GM18868 (cell line): Measurements from ENCODE around the gene CAMK2D.
"Not testable (repeated sequence)": the region's sequence is repeated elsewhere in the genome, so short reads cannot be mapped to it uniquely, and the experiment has no call there.

Experiments
- ATAC-seq: cut with Tn5 transposase; IDR thresholded peaks from one replicate; pipeline ENCODE4 v1.9.1; 2021; ENCODE audit warnings: mild to moderate bottlenecking, moderate library complexity; ENCODE audit not compliant: unreplicated experiment

Gene CAMK2D

DNA sequence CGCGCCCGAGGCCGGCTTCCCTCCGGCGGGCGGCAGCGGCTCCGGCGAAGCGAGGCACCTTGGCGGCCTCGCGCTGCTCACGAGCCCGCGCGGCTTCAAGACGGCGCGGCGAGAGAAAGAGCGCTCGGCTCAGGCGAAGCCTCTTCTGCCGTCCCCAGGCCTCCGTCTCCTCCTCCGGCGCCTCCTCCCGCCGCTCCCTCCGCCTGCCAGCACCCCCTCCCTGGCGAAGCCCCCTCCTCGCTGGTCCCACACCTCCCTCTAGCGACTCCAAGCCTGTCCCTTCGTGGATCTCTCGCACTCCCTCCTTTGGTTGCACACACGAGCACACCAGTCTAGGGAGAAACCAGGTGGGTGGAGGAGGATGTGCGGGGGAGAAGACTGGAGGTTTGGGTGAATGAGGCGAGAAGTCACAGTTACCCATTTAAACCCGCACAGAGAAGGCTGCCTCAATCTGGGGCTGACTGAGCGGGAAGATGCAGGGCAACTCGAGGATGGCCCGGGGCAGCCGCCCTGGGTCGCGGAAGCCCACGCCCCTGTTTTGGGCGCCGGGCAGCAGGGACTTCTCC is at the start of gene CAMK2D:
Gene CAMK2D, minus strand, starts transcription at position 119 of the 566 bp plus-strand sequence. CDS start 670 bp downstream, outside the sequence.
- ATAC-seq, result peak; percentile 51

DNA sequence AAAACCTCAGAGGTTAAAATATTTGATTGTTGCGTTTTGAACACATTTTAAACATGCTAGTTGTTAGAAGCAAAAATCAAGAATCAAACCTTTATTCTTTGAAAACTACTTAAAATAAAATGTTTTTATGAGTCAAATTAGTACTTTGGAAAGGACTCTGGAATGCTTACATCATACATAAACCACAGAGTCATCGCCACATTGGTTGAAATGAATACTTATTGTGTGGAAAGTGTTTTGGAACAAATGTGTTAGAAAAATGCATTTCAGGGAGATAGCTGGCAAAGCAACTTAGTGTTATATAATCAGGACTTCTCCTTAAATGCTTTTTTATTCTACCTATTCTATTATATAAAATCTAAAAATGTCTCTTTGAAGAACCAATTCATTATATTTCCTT is 49.4 kb upstream of the CAMK2D start:
- no peak for ATAC-seq

DNA sequence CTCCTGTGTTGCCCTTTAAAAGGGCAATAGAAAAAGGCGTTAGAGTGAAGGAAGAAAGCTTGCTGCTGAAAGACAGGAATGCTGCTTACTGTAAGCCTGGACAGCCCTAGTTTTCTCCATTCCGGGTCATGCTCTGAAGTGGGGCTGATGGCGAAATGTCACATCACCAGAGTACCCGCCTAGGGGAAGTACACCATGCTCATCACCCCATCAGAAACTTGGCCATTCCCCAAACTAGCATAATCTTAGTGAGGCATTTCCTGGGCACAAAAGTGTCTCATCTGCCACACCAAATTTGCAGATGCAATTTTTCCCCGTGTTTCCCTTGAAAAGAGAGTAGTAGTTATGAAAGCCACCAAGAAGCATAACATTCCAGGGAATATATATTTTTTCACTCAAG is 47.8 kb upstream of the CAMK2D start:
- no peak for ATAC-seq

DNA sequence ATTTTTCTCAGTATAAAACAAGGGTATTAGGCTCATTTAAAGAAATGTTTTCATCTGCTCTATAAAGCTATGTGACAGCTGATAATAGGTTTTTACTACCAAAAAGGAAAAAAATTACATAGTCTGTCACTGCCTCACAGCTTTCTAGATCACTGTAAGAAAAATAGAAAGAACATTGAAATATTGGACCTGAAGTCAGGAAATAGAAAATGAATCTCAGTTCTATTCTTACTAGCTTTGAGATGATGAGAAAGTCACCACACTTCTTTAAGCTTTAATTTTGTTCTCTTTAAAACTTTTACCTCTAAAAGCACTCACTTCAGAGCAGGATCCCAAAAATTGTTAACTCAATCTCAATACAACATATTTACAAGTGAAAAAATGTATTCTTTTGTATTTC is 45.3 kb upstream of the CAMK2D start:
- no peak for ATAC-seq

DNA sequence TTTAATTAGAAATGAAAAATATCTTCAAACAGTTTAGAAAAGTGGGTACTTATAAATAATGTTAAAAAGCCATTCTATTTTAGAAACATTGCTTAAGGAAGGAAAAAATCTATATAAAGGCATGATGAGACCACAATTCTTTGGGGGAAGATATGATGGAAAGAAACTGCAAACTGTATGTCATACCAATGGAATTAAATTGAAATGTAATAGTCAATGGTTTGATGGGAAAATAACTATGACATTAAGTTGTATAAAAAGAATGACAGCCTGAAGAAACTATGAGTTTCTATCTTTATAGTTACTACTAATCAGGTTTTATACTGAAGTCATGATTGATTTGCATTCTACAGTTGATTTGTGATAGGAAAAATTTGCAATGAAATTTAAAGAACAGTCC is 40.3 kb upstream of the CAMK2D start:
- no peak for ATAC-seq

DNA sequence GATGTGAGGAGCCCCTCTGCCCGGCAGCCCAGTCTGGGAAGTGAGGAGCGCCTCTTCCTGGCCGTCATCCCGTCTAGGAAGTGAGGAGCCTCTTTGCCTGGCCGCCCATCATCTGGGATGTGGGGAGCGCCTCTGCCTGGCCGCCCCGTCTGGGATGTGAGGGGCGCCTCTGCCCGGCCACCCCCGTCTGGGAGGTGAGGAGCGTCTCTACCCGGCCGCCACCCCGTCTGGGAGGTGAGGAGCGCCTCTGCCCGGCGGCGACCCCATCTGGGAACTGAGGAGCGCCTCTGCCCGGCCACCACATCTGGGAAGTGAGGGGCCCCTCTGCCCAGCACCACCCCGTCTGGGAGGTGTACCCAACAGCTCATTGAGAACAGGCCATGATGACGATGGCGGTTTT is 34.8 kb upstream of the CAMK2D start:
- not testable (repeated sequence) for ATAC-seq

DNA sequence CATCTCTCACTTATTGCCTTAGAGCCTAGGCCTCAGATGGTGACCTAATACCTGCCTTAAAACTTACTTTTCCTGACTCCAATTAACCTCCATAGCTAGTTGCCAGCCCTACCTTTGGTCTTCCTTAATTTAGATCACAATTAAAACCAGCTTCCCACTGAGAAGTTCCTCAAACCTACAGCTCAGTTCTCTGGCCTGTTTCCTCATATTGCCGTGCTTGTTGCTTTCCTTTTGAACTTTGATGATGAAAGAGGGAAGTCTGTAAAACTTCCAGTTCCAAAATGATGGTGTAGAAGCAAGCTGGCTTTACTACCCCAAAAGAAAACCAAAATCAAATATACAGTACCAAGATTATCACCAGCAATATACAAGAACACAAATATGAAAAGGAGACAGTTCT is 28.9 kb upstream of the CAMK2D start:
- ATAC-seq, result no peak

DNA sequence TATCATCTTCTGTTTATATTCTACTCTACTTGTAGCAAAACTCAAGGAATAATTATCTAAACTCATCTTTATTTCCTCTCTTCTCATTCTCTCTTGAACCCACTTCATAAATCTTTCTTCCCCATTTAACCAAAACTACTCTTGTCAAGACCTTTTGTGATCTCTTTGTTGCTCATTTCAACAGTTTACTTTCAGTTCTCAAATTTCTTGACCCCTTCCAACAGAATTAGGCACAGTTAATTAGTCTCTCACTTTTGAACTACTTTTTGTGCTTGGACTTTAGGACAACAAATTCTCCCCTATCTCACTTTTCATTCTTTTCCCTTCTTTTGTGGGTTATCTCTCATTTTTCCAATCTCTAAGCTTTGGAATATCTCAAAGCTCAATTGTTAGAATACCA is 27.4 kb upstream of the CAMK2D start:
- ATAC-seq, result peak; percentile 52

DNA sequence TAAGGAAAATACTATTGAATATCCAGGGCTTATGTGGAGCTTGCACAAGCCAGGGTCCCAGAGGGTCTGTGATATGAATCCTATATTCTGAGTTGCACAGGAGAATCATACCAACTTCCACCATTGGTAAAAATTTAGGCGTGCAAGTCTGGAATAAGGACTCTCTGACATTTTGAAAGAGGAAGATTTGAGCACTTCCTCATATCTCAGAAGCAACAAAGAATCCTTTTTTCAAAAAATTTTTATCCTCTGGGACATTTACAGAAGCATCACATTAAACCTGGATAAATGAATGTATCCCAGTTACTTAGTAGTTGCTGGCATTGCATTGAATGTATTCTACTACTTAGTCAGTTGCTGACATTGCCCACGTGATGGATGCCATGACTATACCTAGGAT is 24.2 kb upstream of the CAMK2D start:
- no peak for ATAC-seq

DNA sequence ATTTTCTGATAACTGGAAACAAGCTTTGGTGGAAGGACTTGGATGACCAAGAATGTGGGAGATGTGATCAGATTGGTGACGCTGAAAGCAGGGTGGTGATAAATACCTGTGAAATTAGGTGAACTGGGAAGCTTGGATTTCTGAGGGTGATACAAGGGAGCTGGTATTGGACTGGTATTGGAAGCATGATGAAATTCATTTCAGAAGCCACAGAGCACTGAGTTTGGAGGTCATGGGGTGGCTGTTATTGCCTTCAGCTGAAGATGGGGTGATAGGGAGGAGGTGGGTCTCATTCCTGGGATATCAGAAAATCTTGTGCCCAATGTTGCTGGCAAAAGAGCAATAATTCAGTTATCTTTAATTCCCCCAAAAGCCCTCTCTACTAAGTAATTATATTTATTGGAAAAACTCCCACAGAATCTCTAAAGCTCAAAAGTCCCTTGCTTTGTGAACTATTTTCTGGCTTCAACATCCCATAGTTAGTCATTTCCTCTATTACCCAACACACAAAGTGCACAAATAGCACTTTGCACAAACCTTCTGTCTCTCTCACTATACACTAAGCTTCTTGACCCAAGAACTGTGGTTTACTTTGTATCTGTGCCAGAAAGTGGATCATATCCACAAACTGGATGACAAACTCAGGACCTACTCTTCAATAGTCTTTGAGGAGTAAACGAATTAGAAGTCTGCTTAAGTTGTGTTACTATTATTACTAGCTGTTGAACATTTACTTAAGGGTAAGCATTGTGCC is 23.1 kb upstream of the CAMK2D start:
- ATAC-seq, result no peak

DNA sequence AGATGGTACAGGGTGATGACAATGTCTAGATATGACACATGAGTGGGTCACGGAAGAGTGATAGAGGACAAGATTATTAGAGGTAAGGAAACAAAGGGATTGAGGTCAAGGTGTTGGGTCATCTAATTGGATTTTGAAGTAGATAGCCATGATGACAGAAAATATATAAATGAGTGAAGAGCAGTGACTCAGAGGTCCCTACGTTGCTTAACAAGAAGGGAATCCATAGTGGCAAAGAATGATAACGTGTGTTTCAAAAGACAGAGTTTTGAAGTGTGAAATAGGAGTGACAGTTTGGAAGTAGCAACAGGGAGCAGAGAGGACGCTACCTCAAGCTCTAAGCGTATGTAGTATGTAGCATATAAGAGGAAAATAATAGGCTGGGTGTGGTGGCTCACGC is 22.2 kb upstream of the CAMK2D start:
- no peak for ATAC-seq

DNA sequence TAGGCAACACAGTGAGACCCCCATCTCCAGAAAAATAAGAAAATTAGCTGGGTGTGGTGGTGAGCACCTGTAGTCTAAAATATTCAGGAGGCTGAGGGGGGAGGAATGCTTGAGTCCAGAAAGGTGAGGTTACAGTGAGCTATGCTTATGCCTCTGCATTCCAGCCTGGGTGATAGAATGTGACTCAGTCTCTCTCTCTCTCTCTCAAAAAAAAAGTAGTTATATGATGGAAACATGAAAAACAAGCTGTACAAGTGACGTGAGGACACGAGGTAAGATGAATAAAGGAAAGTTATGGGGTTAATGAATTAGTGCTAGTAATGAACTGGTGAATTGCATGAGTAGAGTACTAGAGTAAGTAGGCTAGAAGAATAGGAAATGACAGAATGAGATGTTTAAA is 21.8 kb upstream of the CAMK2D start:
- ATAC-seq, result no peak

DNA sequence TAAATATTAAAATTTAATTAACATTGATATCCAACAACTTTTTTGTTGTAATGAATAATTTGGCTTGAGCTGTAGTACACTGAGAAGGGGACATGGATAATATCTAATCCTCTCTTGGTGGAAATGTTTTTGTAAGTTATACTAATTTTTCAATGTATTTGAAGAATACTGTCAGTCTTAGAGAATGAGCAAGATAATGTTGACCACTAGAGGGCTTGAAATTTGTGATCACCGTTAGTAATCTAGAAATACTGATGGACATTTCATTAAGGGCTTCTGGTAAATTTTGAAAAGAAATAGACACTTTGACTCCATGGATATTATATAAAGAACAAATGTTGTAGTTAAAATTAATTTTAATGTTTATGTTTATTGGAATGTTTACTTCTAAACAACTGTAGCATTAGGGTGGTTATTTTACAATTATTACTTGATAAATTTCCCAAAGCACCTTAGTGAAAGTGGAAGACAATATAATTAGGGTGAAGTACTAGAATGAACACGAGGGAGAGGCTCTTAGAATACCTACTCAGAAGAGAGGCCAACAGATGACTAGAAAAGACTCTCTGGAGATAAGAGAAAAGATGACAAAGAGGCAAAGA is 20.0 kb upstream of the CAMK2D start:
- peak; percentile 64 for ATAC-seq

DNA sequence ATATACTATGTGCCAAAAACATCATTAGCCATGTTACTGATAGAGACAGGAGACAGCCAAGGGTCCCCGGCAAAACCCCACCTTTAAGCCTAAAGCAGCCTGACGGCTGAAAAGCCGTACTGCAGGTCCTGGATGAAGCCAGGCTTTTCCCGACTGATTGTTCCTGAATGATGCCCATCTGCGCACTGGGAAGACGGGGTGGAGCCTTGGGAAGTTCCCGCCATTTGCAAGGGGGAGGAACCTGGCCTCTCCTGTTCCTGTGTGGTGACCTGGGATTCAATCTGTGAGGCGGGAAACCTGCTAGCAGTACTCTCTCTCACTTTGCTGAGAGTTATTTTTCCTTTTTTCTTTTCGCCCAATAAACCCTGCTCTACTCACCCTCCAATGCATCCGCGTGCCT is 15.1 kb upstream of the CAMK2D start:
- ATAC-seq, result no peak

DNA sequence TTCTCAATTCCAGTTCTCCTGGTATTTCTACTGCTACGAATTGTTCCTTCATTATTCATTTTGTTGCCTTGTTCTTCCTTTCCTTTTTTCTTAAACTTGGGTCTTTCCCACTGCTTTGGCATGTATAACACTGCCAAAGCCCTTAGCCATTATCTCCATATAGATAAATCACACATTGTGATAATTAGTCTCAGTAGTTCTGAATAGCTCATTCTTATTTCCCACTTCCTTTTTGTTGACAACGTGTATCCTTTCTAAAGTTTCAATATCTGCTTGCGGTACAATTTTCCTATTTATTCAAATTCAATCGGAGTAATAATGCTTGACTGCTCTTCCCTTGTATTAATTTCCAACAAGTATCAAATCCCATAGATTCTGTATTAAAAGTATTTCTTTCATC is 14.5 kb upstream of the CAMK2D start:
- peak; percentile 48 for ATAC-seq

DNA sequence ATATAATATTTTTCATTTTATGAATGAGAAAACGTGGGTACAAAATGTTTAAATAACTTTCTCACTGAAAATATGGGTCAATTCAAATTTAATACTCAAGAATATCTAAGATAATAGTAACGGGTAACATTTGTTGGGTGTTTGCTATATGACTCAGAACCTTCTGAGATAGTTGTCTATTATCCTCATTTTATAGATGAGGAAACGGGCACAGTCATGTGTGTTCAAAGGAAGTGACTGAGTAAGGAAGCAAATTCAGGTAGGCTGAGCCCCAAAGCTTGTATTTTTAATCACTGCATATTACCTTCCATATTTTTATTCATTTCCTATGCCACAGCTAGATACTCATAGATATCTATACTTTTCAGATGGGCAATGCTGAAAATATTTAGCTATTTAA is 12.2 kb upstream of the CAMK2D start:
- ATAC-seq, result no peak

DNA sequence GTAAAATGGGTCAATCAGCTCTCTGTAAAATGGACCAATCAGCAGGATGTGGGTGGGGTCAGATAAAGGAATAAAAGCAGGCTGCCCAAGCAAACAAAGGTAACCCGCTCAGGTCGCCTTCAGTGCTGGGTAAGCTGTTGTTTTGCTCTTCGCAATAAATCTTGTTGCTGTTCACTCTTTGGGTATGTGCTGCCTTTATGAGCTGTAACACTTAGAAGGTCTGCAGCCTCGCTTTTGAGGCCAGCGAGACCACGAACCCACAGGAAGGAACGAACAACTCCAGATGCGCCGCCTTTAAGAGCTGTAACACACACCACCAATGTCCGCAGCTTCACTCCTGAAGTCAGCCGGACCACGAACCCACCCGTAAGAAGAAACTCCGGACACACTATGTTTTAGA is 11.5 kb upstream of the CAMK2D start:
- no peak for ATAC-seq

DNA sequence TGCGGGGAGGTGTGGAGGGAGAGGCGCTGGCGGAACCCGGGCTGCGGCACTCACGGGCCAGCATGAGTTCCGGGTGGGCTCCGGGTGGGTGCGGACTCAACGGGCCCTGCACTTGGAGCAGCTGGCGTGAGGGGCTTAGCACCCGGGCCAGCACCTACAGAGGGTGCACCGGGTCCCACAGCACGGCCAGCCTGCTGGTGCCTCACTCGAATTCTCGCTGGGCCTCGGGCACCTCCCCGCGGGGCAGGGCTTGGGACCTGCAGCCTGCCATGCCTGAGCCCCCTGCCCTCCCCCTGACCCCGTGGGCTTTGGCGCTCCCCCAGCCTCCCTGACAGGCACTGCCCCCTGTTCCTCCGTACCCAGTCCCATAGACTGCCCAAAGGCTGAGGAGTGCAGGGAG is 10.8 kb upstream of the CAMK2D start:
- ATAC-seq, result no peak

DNA sequence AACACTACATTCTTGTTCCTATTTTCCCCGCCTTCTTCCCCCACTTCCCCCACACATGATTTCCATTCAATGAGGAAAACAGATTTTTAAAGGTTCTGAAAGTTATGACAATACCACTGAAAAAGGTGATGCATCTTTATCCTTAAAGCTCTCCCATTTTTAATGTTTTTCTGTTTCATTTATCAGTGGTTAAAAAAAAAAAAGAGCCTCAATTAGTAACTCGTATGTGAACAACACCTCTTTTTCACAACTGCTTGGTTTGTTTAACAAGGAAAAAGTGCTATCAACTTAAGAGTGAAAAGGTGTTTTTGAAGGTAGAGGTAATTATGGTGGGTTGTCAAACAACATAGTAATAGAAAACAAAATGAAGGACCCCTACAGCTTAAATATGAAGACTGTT is 8.2 kb upstream of the CAMK2D start:
- ATAC-seq, result no peak

DNA sequence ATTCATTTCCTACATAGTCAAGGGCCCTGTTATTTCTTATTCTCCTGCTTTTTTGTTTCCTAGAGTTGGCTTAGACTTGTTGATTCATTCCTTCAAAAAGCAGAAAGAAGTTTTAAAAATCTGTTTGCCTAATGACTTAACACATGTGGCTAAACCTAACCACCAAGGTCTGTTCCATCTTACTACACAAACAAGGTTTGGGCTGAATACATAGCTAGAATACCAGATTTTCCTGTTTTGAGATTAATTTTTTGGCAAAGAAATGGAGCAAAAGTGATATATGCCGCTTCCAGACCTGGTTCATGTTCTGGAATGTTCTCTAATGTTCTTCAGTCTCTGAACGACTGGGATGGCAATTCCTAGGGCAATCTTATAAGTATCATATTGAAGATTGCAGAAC is 7.4 kb upstream of the CAMK2D start:
- no peak for ATAC-seq

DNA sequence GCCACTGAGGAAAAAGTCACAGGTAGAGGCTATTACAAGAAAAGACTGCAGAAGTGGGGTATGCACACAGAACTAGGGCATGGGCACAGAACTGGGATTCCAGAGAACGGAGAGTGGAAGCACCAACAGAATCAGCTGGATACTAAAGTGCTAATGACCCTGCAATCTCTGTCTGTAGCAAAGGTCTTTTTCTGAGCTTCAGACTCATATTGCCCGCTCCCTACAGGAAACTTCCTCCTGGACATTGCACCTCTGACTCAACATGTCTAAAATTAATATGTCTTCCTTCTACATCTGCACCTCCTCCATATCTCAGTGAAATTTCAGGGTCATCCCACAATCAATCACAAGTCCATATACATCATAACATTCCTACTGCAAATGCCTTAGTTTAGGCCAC is 5.3 kb upstream of the CAMK2D start:
- ATAC-seq, result no peak

DNA sequence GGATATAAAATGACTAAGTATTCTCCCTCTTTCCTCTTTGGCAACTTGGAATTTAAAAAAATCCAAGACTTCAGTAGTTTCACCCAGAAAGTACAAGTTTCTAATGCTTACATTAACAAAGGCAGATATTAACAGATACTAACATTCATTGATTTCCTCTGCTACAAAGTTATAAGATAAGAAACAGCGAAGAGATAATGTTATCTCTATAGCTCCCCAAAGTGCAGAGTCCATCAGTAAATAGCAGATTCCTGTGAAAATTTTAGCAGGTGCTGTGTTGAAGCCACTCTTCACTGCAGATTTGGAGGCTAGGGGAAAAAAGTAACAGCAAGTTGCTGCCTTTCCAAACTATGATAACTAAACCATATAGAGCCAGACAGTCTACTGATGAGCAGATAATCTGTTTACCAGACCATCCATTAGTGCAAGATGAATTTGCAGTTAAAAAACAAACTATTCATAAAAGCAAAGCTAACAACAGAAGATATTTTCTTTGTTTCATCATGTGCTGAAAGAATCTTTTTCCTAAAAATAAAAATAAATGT is 3.3 kb upstream of the CAMK2D start:
- no peak for ATAC-seq
